GM12872 (cell line): ENCODE data around the gene JAGN1.

Experiments
- CTCF ChIP-seq: IDR thresholded peaks from 3 replicates; pipeline ENCODE4 v1.5.1; 2011; ENCODE audit warnings: low read depth, mild to moderate bottlenecking, low read length, moderate library complexity; ENCODE audit not compliant: insufficient read depth

The JAGN1 gene

GRCh38 chr3:9902372-9903237 lies 12.2 kb downstream of the JAGN1 start, which contains the start of gene IL17RE:
Gene IL17RE (plus strand): TSS chr3:9902848. CDS start chr3:9902933, 85 bp downstream.
- TF ChIP-seq CTCF: no peak

GRCh38 chr3:9903238-9903624 lies 12.8 kb downstream of the JAGN1 start:
- TF ChIP-seq CTCF: no peak

- TF ChIP-seq CTCF: no peak
Measured at GRCh38 chr3:9903904-9904303, 13.5 kb downstream of the JAGN1 start.

GRCh38 chr3:9906480-9906879 lies 16.1 kb downstream of the JAGN1 start:
- no peak for TF ChIP-seq CTCF

GRCh38 chr3:9908286-9908685 lies 17.9 kb downstream of the JAGN1 start:
- no peak for TF ChIP-seq CTCF

- TF ChIP-seq CTCF: no peak
Measured at GRCh38 chr3:9909221-9910013, 19.0 kb downstream of the JAGN1 start.

- TF ChIP-seq CTCF: no peak
Measured at GRCh38 chr3:9911863-9912262, 21.5 kb downstream of the JAGN1 start.
